ENCODE measurements around the gene PDC.

- TF ChIP-seq EZH2 (IDR thresholded peaks at IDR 0.05; ENCODE audit: insufficient read depth, poor library complexity, severe bottlenecking) (no peak), EZH2phosphoT487 (IDR thresholded peaks at IDR 0.05; ENCODE audit: insufficient read depth, low read depth) (no peak)
Measured at GRCh38 chr1:186500804-186501203, 39.9 kb upstream of the PDC start.
